Fibroblast of peridontal ligament (primary cell): ENCODE results near the gene URB2.
"Not testable (repeated sequence)": the region's sequence is repeated elsewhere in the genome, so short reads cannot be mapped to it uniquely, and the experiment has no call there.

ENCODE experiments used
- DNase-seq: peaks from one replicate; pipeline ENCODE4 v3.0.0-alpha.2; 2010; ENCODE audit errors: extremely low read depth

The URB2 gene

DNA sequence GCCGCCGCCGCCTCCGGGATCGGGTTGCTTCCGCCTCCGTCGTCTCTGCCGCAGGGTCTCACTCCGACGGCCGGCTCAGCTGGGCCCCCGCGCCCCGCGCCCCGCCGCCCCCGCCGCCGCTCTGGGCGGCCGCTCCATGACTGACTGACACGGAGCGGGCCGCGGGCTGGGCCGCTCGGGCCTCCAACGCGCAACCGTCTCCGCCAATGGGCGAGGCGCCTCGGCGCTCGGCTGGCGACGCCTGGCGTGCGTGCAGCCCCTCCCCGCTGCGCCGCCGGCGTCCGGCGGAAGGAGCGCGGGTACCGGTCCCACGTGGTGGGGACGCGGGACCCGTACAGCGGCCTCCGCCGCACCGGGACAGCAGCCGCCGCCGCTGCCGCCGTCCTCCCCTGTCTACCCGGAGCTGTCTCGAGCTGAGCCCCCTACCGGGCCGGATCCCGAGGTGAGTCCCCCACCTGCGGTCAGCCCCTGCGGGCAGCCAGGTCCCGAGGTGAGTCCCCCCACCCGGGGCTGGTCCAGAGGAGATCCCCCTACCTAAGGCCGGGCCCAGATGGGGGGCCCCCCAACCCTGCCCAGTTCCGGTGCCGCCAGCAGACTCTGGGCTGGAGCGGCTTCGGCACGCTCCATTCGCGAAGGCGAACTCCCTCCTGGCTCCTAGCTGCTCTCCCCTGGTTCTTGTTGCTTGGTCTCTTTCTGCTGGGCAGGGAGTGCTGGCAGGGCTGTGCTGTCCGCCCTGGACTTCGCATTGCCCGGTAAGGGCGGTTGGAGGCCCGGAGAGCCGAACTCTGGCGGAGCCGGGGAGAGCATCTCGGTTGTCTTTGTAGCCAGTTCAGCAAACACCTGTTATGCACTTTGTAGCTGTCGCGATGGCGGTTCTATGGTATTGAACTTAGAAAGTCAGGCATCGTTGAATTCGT, at the start of gene URB2, which contains the start of gene TAF5L:
URB2 (plus strand) TSS at position 333 of the 917 bp plus-strand sequence. CDS start 1,387 bp downstream, outside the sequence.
TAF5L (minus strand) TSS at position 208 of the 917 bp plus-strand sequence. CDS start 11,640 bp downstream, outside the sequence.
- DNase-seq: peak; percentile 78

DNA sequence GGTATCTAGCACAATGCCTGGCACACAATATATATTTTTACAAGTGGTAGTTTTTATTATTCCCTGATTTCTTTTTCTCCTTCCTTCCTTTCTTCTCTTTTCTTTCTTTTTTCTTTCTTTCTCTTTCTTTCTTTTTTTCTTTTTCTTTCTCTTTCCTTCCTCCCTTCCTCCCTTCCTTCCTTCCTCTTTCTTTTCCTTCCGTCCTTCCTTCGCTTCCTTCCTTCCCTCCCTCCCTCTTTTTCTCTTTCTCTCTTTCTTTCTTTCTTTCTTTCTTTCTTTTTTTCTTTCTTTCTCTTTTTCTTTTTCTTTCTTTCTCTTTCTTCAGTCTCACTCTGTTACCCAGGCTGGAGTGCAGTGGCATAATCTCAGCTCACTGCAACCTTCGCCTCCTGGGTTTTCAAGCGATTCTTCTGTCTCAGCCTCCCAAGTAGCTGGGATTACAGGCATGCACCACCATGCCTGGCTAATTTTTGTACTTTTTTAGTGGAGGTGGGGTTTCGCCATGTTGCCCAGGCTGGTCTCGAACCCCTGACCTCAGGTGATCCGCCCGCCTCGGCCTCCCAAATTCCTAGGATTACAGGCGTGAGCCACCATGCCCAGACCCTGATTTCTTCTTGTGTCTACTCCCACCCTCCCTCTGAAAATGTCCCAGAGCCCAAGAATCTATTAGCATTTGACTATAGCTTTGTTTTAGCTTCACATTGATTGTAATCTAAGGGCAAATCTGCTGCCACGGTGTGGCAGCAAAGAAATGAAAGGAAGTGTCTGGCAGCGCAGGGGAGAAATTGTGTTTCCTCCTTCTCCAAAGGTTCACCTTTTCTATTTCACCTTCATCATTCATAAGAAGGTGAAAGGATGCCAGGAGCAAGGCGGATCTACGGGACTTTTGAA, 47.6 kb upstream of the URB2 start:
- no peak for DNase-seq

DNA sequence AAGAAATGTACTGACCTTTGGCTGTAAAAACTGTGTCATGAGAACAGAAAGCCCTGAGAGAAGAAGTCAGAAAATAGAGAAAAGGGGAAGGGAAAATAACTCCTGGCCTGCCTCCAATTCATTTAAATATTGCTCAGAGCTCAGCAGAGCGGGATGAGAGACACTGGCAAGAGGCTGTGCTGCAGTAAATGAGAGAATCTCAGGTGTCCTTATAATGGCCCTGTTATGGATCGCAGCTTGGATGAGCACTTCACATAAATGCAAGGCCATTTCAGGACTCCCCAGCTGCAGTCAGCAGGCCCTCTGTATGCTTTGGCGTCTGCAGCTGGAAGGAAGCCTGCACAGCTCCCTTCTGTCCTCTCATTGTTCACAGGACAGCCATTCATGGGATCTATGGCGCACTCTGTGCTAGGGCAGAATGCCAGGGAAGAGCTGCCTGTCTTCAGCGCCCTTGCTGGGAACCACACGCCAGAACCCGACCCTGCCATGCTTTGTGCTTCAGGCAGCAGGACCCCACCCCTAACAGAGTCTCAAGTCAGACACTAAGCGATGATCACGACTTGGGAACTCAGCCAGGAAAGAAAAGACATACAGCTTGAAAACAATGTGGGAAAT, 46.9 kb upstream of the URB2 start:
- peak; percentile 15 for DNase-seq

DNA sequence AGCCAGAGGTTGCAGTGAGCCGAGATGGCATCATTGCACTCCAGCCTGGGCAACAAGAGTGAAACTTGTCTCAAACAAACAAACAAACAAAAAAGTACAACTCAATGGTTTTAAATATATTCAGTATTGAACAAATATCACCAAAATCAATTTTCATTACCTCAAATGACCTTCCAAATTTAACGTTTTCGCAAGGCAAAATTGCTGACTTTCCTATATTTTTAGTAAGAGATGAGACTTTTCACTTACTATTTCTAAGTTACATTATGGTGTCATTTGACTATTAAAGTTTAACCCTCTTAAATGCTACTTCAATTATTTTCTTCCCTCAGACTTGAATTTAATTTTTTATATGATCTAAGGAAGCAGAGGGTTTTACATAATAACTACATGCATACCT, 44.6 kb upstream of the URB2 start:
- DNase-seq: no peak

DNA sequence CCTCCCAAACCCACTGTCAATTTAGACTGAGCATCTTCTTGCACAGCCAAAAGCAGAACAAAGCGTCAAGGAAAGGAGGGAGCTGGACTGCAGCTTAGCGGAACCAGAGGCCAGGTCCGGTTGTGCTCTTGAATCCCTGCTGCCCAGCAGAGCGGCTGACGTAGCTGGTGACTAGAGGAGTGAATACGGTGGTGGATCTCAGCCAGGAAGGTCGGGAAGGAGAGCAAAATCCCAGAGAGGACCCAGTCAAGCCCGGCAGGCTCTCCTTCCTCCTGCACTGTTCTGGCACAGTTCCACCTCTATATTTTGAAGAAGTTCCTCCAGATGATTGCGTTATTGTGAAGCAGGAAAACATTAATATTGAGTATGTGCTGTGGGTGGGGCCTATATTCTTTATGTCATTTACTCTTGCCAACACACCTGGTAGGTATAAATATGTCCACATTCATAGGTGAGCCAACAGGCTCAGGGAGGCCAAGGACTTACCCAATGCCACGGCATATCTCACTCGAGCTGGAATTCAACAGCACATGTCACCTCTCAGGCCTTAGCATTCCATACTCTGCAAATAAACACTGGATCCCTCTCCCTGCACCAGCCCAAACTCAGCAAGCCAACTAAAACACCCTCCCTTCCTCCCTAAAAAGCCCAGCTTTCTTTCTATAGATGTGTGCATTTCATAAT, 43.9 kb upstream of the URB2 start:
- no peak for DNase-seq

DNA sequence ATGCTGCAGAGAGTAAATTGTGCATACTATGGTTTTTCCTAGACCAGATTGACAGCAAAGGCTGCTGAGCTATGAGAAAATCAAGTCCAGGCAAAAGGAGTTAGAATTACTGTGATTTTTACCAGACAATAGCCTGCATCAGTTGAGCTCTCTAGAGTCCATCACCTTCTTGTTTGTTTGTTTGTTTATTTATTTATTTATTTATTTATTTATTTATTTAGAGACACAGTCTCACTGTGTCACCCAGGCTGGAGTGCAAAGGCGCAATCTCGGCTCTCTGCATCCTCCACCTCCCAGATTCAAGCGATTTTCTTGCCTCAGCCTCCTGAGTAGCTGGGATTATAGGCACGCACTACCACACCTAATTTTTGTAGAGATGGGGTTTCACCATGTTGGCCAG, 43.3 kb upstream of the URB2 start:
- DNase-seq: no peak

DNA sequence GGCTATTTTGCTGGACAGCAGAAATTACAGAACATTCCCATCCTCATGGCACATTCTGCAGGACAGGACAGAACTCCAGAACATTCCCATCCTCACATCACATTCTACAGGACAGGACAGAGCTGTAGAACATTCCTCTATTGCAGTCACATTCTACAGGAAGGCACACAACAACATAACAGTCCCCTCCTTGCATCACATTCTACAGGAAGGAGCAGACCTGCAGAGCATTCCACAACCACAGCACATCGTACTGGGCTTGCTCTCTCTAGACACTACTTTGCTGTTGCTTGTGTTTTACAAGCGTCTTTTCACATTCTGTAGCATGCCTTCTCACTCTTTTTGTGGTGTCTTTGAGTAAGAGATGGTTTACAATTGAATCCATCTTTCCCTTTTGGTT, 40.7 kb upstream of the URB2 start:
- no peak for DNase-seq

DNA sequence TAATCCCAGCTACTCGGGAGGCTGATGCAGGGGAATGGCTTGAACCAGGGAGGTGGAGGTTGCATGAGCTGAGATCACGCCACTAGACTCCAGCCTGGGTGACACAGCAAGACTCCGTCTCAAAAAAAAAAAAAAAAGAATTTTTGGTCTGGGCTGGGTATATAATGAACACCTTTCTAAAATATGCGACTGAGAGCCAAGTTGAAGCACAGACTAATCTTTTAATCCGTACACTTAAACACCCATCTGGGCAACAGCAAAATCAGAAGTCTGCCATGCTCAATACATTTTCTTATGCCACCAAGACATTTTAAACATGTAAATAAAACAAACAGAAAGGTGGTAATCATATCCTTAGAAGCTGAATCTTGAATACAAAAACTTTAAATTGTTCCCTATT, 35.9 kb upstream of the URB2 start:
- DNase-seq: no peak

DNA sequence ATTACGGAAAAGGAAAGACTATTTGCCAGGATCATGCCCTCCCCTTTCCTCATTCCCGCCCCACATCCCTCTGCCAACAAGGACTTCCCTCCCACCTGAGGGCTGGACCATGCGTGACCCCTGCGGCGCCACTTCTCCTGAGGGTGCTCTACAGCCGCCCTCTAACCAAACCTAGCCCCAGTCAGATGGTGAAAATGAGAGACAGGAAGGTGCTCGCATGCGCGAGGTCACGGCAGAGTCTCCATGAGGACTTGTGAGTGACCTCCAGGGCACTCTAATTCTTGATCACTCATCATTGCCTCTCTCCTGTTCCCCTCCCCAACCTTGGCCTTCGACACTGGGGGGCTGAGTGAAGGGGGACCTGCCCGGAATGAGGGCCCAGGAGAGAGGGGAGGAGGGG, 32.2 kb upstream of the URB2 start:
- DNase-seq: no peak

DNA sequence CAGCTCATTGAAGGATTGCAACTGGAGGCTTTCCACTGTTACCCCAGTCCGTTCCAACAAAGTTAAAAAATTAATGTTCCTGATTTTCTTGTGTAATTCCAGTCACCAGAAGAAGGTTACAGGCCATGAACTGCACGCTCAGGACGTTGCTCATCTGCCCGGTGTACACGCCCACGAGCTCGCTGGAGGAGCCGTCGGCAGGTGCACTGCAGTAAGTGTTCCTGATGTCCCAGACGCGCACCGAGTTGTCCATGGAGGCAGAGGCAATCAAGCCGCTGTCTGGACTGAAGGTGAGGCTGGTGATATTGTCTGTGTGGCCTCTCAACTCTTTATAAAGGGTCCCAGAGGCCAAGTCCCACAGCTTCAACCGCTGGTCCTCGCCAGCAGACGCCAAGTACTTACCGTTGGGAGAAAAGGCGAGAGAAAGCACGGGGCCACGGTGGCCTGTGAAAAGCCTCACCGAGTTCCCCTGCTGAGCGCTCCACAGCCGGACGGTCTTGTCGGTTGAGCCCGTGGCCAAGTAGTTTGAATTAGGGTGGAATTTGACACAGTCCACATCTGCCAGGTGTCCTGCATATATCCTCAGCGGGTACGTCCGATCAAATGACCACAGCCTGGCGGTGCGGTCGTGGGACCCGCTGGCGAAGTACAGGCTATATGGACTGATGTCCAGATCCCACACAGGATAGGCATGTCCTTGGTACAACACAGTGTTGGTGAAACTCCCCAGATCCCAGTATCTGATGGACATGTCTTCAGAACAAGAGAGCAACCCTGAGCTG, 31.6 kb upstream of the URB2 start:
- DNase-seq: no peak

DNA sequence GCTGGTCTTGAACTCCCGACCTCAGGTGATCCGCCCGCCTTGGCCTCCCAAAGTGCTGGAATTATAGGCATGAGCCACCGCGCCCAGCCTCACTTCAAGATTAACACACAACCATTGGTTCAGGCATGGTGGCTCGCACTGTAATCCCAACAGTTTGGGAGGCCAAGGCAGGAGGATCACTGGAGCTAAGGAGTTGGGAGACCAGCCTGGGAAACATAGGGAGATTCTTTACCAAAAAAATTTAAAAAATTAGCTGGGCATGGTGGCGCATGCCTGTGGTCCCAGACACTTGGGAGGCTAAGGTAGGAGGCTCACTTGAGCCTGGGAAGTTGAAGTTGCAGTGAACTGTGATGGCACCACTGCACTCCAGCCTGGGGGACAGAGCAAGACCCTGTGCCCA, 30.2 kb upstream of the URB2 start:
- DNase-seq: not testable (repeated sequence)

DNA sequence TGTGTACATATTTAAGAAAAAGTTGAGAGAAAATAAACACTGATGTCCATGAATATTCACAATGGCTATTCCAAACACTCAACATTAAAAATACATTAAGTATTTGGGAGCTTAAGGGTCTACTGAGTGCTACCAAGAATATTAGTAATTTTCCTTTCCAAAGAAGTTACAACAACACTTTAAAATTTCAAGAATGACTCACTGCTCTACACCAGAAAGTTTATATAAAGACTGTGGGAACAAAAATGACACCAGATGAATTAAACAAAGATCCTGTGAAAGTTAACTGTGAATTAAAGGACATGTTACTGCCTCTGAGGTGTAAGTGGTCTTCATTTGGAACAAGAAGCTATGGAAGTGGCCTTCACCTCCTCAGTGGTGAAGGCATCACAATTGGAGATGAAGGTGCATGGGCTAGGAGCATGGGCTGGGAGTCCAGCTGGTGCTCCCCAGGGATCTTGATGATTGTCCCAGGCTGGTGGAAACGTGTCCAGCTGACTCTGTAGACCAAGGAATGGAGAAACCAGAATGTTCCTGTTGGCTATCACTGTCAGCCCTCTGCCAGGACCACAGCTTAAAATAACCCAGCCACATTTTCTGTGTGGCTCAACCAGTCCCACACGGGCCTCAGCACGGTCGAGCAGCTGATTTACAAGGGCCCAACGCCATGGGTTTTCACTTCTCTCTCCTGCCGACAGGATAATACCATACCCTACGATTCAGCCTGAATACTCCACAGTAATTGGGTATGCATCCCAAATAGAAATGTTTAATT, 28.9 kb upstream of the URB2 start:
- peak; percentile 80 for DNase-seq

DNA sequence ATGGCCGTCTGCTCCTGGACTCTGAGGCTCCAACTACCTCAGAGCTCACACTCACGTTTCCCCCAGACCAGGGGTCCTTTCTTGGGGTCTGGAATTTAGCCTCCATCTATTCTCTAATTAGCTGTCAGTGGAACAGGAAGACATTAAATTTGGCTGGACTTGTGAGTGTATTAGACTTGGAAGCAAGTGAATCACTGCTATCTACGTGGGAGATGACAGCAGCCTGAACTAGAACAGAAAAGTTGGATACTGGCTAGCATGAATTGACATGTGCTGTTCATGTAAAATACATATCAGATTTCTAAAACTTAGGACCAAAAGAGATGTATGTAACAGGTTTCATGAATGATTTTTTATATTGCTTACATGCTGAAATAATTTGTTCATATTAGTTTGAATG, 28.2 kb upstream of the URB2 start:
- peak; percentile 36 for DNase-seq

DNA sequence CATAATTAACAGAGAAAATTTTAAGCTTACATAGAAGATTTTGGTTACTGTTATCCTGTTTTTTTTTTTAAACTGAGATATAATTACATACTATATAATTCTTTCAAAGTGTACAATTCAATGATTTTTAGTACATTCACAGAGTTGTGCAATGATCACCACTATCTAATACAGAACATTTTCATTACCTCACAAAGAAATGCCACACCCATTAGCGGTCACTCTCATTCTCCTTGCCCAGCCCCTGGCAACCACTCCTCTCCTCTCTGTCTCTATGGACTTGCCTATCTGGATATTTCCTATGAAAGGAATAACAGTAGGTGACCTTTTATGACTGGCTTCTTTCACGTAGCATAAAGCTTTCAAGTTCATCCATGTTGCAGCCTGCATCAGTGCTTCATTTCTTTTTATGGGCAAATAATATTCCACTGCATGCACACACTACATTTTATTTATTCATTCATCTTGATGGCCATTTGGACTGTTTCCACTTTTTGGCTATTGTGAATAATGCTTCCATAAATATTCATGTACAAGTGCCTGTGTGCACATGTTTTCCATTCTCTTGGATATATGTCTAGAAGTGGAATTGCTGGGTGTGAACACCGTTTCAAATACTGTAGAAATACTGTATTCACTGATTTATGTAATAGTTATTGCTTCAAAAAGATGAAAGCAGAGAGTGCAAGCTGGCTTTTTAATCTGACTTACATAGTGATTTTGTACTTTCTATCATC, 26.7 kb upstream of the URB2 start:
- no peak for DNase-seq

DNA sequence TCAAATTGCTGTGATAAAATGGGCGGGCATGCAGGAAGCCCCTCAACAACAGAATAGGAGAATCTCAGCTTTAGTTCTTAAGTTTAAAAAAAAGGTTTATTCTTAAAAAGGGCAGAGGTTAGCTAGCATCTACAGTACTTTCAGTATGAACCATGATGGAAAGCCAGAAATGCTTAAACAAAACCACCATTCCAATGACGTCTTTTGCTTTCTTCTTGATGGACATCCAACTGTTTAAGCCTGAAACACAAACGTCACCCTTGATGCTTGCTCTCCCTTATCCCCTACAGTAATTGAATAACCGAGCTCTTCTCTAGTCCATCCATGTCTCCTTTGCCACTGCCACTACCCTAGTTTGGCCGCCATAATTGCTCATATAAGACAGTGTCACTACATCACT, 25.8 kb upstream of the URB2 start:
- no peak for DNase-seq

DNA sequence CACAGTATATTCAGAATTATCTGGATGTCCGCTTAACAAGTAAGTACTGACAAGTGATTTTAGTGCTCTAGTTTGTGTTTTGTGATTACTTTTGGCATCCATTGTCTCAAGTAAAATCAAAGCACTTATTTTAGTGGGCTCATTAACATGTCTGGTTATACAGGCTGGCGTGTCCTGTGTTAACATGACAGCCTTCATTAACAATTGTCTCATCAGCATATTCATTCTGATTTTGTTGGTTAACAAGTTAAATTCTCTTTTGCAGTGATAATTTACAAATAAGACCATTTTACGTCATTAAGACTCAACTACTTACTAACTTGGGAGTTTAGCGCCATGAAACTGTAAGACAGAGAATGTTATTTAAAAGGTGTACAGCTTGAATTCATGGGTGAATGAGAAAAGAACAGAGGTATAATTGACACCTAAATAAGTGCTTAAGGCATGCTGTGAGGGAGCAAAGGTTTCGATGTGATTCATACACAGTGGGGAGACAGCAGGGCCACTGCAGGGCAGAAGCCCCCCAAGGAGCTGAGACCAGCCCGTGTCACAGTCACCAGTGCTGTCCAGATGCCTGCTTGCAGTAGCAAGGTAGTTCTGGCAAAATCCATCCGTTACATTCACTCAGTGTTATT, 22.6 kb upstream of the URB2 start:
- no peak for DNase-seq

DNA sequence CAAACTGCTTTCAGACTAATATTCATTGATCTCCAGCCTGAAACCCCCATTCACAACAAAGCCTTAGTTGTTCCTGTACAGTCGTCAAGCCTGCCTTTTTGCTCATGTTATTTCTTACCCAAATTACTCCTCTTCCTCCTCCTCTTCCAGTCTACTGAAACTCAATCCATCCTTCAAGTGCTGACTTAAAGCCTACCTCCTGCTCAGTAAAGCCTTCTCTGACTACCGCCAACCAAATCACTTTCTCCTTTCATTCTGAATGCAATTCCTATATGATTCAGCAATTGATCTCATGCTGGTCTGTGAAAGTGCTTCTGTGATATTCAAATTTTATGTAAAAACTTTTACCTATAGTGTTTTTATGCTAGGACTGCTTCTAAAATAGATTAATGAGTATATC, 18.7 kb upstream of the URB2 start:
- no peak for DNase-seq

DNA sequence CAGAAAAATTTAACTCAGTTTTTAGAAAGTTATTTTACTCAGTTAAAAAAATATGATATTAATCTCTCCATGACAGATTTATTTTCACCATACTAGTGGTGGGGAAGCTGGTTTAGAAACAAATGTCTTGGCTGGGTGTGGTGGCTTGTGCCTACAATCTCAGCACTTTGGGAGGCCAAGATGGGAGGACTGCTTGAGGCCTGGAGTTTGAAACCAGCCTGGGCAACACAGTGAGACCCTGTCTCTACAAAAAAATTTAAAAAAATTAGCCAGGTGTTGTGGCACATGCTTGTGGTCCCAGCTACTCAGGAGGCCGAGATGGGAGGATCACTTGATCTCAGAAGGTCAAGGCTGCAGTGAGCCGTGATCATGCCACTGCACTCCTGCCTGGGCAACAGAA, 17.5 kb upstream of the URB2 start:
- no peak for DNase-seq

DNA sequence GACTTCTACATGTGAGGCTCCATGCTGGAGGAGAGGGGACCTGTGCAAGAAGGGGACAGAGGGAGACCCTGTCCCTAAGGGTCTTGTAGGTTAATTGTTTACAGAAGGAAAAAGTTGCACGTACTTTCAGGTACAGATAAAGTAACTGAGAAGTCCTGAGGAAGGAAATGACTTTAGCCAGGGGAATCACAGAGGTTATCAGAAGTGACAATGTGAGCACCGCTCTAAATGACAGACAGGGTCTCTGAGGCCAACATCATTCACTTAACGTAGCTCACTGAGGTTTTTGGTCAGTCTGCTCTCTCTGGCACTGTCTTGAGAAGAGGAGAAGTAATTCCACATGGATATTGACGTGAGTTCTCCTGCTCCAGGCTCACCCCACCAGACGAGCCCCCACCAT, 12.1 kb upstream of the URB2 start:
- no peak for DNase-seq
